ENCODE data around the gene DIS3L2.

Gene DIS3L2

GRCh38 chr2:231923951-231924888, 37.3 kb upstream of the DIS3L2 start:
- DNase-seq: no peak
- Histone ChIP-seq H3K36me3 (no peaks in the 10 kb centered on the region), H3K27ac (no peak overlapping the region), H3K27me3 (ENCODE audit: insufficient read depth, low read depth, severe bottlenecking) (peaks cover 20% of the 10 kb centered on the region), H3K9me3 (ENCODE audit: severe bottlenecking) (no peaks in the 10 kb centered on the region), H3K4me3 (ENCODE audit: low read depth, low read length) (no peak overlapping the region)
- TF ChIP-seq CTCF (IDR thresholded peaks at IDR 0.05; ENCODE audit: low read depth, low read length): no peak

- Histone ChIP-seq H3K27me3 (ENCODE audit: insufficient read depth, low read depth, severe bottlenecking) (peaks cover 20% of the 10 kb centered on the region), H3K4me3 (ENCODE audit: low read depth, low read length) (peak overlapping the region; percentile 49; the same call in 1 of the 2 replicates), H3K9me3 (ENCODE audit: severe bottlenecking) (no peaks in the 10 kb centered on the region), H3K27ac (no peak overlapping the region), H3K36me3 (no peaks in the 10 kb centered on the region)
- no peak for TF ChIP-seq CTCF (IDR thresholded peaks at IDR 0.05; ENCODE audit: low read depth, low read length)
- DNase-seq: peak; percentile 23
Measured at GRCh38 chr2:231924889-231925275, 36.6 kb upstream of the DIS3L2 start.

GRCh38 chr2:231925303-231926179, 36.0 kb upstream of the DIS3L2 start:
- H3K27ac ChIP-seq: no peak overlapping the region
- TF ChIP-seq CTCF (IDR thresholded peaks at IDR 0.05; ENCODE audit: low read depth, low read length): peak; percentile 86
- no peaks in the 10 kb centered on the region for H3K36me3 ChIP-seq
- peak; percentile 82 for DNase-seq
- H3K4me3 ChIP-seq (ENCODE audit: low read depth, low read length): peak overlapping the region; percentile 49
- H3K27me3 ChIP-seq (ENCODE audit: insufficient read depth, low read depth, severe bottlenecking): peaks cover 20% of the 10 kb centered on the region
- H3K9me3 ChIP-seq (ENCODE audit: severe bottlenecking): no peaks in the 10 kb centered on the region

GRCh38 chr2:231926180-231926741, 35.3 kb upstream of the DIS3L2 start, which contains the start of gene NPPC:
Gene NPPC (minus strand): TSS chr2:231926396. CDS start chr2:231926249, 147 bp downstream.
- Histone ChIP-seq H3K36me3 (no peaks in the 10 kb centered on the region), H3K4me3 (ENCODE audit: low read depth, low read length) (peak within 1 kb of the TSS; percentile 49), H3K9me3 (ENCODE audit: severe bottlenecking) (no peaks in the 10 kb centered on the region), H3K27me3 (ENCODE audit: insufficient read depth, low read depth, severe bottlenecking) (peaks cover 20% of the 10 kb centered on the region), H3K27ac (no peak within 1 kb of the TSS)
- peak; percentile 89 for DNase-seq
- TF ChIP-seq CTCF (IDR thresholded peaks at IDR 0.05; ENCODE audit: low read depth, low read length): peak; percentile 87

- Histone ChIP-seq H3K9me3 (ENCODE audit: severe bottlenecking) (no peaks in the 10 kb centered on the region), H3K36me3 (no peaks in the 10 kb centered on the region), H3K27me3 (ENCODE audit: insufficient read depth, low read depth, severe bottlenecking) (peaks cover 20% of the 10 kb centered on the region), H3K27ac (no peak overlapping the region), H3K4me3 (ENCODE audit: low read depth, low read length) (peak overlapping the region; percentile 49)
- DNase-seq: peak; percentile 33
- 0 out of 2 replicates have a peak, but pooled peaks have one; percentile 8 for TF ChIP-seq CTCF (IDR thresholded peaks at IDR 0.05; ENCODE audit: low read depth, low read length)
Measured at GRCh38 chr2:231926761-231927565, 34.5 kb upstream of the DIS3L2 start.

Measured in WERI-Rb-1 (cell line).